Neural progenitor cell (in vitro differentiated cells): ENCODE measurements around the gene PTPRB. TPM values are rescaled to one million over a fixed set of nuclear protein-coding genes. Genes with fewer than 3 reads are reported as not detected.

ENCODE experiments used
- DNase-seq: peaks from one replicate; pipeline ENCODE4 v3.0.0-alpha.2; 2016; ENCODE audit warnings: low spot score
- H2AFZ ChIP-seq: fragments of 200-600 bp; sonication (generic); replicated peaks from 2 replicates; pipeline ENCODE4 v1.6.1; 2016; ENCODE audit warnings: antibody characterized with exemption
- H3F3A ChIP-seq: fragments of 200-600 bp; sonication (generic); 2 replicates; pipeline ENCODE4 v1.6.1; 2016; ENCODE audit warnings: antibody characterized with exemption, low read depth
- H3K27ac ChIP-seq: fragments of 200-600 bp; sonication (generic); 2 replicates; pipeline ENCODE4 v1.5.1; 2016; ENCODE audit warnings: mild to moderate bottlenecking
- H3K27me3 ChIP-seq: fragments of 200-600 bp; sonication (generic); 2 replicates; pipeline ENCODE4 v1.6.1; 2016; ENCODE audit warnings: mild to moderate bottlenecking, moderate library complexity
- H3K36me3 ChIP-seq: fragments of 200-600 bp; sonication (generic); 2 replicates; pipeline ENCODE4 v1.5.1; 2016
- H3K4me1 ChIP-seq: fragments of 200-600 bp; sonication (generic); 2 replicates; pipeline ENCODE4 v1.6.1; 2016; ENCODE audit warnings: mixed run types
- H3K4me2 ChIP-seq: fragments of 200-600 bp; sonication (generic); 2 replicates; pipeline ENCODE4 v1.6.1; 2016
- H3K4me3 ChIP-seq: fragments of 200-600 bp; sonication (generic); 2 replicates; pipeline ENCODE4 v1.5.1; 2016
- H3K79me2 ChIP-seq: fragments of 200-600 bp; sonication (generic); 2 replicates; pipeline ENCODE4 v1.6.1; 2016; ENCODE audit warnings: low read depth
- H3K9ac ChIP-seq: fragments of 200-600 bp; sonication (generic); 2 replicates; pipeline ENCODE4 v1.6.1; 2016
- H3K9me3 ChIP-seq: fragments of 200-600 bp; sonication (generic); 2 replicates; pipeline ENCODE4 v1.5.1; 2016; ENCODE audit warnings: low read depth
- H4K20me1 ChIP-seq: fragments of 200-600 bp; sonication (generic); 2 replicates; pipeline ENCODE4 v1.6.1; 2016; ENCODE audit warnings: low read depth
- H3K27ac Mint-ChIP-seq: 3 replicates; pipeline ENCODE4 v1.8.0; 2021; ENCODE audit warnings: mixed read lengths
- H3K27me3 Mint-ChIP-seq: 2 replicates; pipeline ENCODE4 v1.8.0; 2022; ENCODE audit warnings: low read depth, mild to moderate bottlenecking, inconsistent platforms, moderate library complexity, mixed read lengths; ENCODE audit not compliant: insufficient read depth
- H3K36me3 Mint-ChIP-seq: 3 replicates; pipeline ENCODE4 v1.8.0; 2021; ENCODE audit warnings: mixed read lengths
- H3K4me1 Mint-ChIP-seq: 3 replicates; pipeline ENCODE4 v1.8.0; 2021; ENCODE audit warnings: mixed read lengths
- H3K4me3 Mint-ChIP-seq: 3 replicates; pipeline ENCODE4 v1.8.0; 2021; ENCODE audit warnings: mild to moderate bottlenecking, moderate library complexity, mixed read lengths
- H3K9me3 Mint-ChIP-seq: 3 replicates; pipeline ENCODE4 v1.8.0; 2020; ENCODE audit warnings: mixed read lengths
- EZH2 ChIP-seq: fragments of 200-600 bp; sonication (generic); IDR thresholded peaks from 2 replicates; pipeline ENCODE4 v1.6.1; 2017; ENCODE audit warnings: antibody characterized with exemption, mild to moderate bottlenecking, moderate library complexity
- EZH2phosphoT487 ChIP-seq: fragments of 200-600 bp; sonication (generic); IDR thresholded peaks from 2 replicates; pipeline ENCODE4 v1.6.1; 2017; ENCODE audit warnings: antibody characterized with exemption
- total RNA-seq: library from RNA; depleted of rRNA; stranded (reverse); fragments of >200 nt; gene quantifications from 2 replicates; pipeline ENCODE4 v1.2.3, GENCODE V29; 2015; ENCODE audit warnings: low replicate concordance
- TF ChIP-seq, protein P1 (sequence below): fragments of 200-600 bp; sonication (generic); IDR thresholded peaks from 2 replicates; pipeline ENCODE4 v1.5.1; 2017; ENCODE audit warnings: antibody characterized with exemption, mild to moderate bottlenecking

Gene PTPRB
- total RNA-seq, 1 donor from 2014 or later: not detected

DNA sequence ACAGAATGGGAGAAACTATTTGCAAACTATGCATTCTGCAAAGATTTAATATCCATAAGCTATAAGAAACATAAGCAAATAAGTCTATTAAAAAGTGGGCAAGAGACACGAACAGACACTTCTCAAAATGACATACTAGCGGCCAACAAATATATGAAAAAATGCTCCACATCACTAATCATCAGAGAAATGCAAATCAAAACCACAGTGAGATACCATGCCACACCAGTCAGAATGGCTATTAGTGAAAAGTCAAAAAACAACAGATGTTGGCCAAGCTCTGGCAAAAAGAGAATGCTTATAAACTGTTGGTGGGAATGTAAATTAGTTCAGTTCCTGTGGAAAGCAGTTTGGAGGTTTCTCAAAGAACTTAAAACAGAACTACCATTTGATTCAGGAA, 149.8 kb downstream of the PTPRB start:
- Histone ChIP-seq H3K4me1 (no peaks in the 10 kb centered on the region), H3K9me3 (no peaks in the 10 kb centered on the region), H3F3A (no peaks in the 10 kb centered on the region), H4K20me1 (no peaks in the 10 kb centered on the region), H3K79me2 (no peaks in the 10 kb centered on the region), H3K4me2 (no peak overlapping the region), H3K36me3 (no peaks in the 10 kb centered on the region), H3K9ac (no peak overlapping the region), H3K27me3 (no peaks in the 10 kb centered on the region), H3K27ac (no peak overlapping the region), H3K4me3 (no peak overlapping the region), H2AFZ (no peak overlapping the region)
- no peaks in the 10 kb centered on the region for H3K4me1 Mint-ChIP-seq
- H3K9me3 Mint-ChIP-seq: peaks cover 8% of the 10 kb centered on the region
- no peak for DNase-seq
- no peak for TF ChIP-seq EZH2
- TF ChIP-seq EZH2phosphoT487: no peak
- TF ChIP-seq, protein P1, sequence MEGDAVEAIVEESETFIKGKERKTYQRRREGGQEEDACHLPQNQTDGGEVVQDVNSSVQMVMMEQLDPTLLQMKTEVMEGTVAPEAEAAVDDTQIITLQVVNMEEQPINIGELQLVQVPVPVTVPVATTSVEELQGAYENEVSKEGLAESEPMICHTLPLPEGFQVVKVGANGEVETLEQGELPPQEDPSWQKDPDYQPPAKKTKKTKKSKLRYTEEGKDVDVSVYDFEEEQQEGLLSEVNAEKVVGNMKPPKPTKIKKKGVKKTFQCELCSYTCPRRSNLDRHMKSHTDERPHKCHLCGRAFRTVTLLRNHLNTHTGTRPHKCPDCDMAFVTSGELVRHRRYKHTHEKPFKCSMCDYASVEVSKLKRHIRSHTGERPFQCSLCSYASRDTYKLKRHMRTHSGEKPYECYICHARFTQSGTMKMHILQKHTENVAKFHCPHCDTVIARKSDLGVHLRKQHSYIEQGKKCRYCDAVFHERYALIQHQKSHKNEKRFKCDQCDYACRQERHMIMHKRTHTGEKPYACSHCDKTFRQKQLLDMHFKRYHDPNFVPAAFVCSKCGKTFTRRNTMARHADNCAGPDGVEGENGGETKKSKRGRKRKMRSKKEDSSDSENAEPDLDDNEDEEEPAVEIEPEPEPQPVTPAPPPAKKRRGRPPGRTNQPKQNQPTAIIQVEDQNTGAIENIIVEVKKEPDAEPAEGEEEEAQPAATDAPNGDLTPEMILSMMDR: no peak
- H3K36me3 Mint-ChIP-seq: no peaks in the 10 kb centered on the region
- peaks cover 2% of the 10 kb centered on the region for H3K27me3 Mint-ChIP-seq
- no peak overlapping the region for H3K4me3 Mint-ChIP-seq
- no peak overlapping the region for H3K27ac Mint-ChIP-seq

DNA sequence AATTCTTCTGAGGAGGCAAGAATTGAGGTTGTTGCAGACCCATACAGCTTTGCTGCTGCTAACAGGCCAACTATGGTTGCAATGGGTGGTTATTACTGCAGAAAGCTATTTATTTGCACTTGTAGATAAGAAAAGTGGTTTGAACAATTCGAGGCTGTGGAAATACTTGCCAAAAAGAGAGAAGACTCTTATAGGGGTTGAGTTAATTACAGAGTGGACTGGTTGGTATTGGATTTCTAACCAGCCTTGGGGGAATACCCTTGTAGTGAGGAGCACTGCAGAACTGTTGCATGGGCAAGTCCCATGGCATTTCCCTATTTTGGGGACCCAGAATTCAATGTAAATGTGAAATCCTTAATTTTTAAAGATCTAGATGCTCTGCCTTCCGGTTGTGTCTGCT, 150.6 kb downstream of the PTPRB start:
- Histone ChIP-seq H4K20me1 (no peaks in the 10 kb centered on the region), H3K4me2 (no peak overlapping the region), H3K27ac (no peak overlapping the region), H3K36me3 (no peaks in the 10 kb centered on the region), H3K9ac (no peak overlapping the region), H2AFZ (no peak overlapping the region), H3F3A (no peaks in the 10 kb centered on the region), H3K79me2 (no peaks in the 10 kb centered on the region), H3K9me3 (no peaks in the 10 kb centered on the region), H3K4me3 (no peak overlapping the region), H3K4me1 (no peaks in the 10 kb centered on the region), H3K27me3 (no peaks in the 10 kb centered on the region)
- DNase-seq: no peak
- H3K36me3 Mint-ChIP-seq: no peaks in the 10 kb centered on the region
- H3K4me1 Mint-ChIP-seq: no peaks in the 10 kb centered on the region
- no peak overlapping the region for H3K4me3 Mint-ChIP-seq
- TF ChIP-seq EZH2phosphoT487 (no peak), EZH2 (no peak)
- TF ChIP-seq, protein P1: no peak
- peaks cover 8% of the 10 kb centered on the region for H3K9me3 Mint-ChIP-seq
- H3K27me3 Mint-ChIP-seq: peaks cover 2% of the 10 kb centered on the region
- no peak overlapping the region for H3K27ac Mint-ChIP-seq

DNA sequence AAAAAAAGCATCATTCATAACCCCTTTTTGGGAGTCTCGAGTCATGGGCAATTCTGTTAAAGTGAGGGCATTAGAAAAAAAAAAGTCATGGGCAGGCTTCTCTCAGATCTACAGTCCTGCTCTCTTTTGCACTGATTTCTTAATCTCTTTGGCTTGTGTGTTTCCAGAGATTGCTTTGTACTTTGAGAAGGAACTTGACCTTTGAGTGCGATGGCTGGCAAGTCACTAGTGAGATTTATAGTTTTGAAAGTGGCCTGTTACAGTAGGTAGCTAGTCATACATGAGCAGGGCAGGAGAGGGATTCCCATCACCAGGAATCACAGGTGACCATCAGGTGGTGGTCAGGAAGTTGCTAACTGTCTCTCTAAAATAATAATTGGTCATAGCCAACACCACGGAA, 151.5 kb downstream of the PTPRB start:
- TF ChIP-seq, protein P1: no peak
- TF ChIP-seq EZH2: no peak
- no peak for TF ChIP-seq EZH2phosphoT487
- peaks cover 8% of the 10 kb centered on the region for H3K9me3 Mint-ChIP-seq
- no peaks in the 10 kb centered on the region for H3K79me2 ChIP-seq
- no peak overlapping the region for H3K4me2 ChIP-seq
- H3K27ac ChIP-seq: no peak overlapping the region
- no peaks in the 10 kb centered on the region for H3F3A ChIP-seq
- no peaks in the 10 kb centered on the region for H3K4me1 Mint-ChIP-seq
- H3K9me3 ChIP-seq: no peaks in the 10 kb centered on the region
- H2AFZ ChIP-seq: no peak overlapping the region
- H3K27ac Mint-ChIP-seq: no peak overlapping the region
- H3K36me3 Mint-ChIP-seq: no peaks in the 10 kb centered on the region
- no peaks in the 10 kb centered on the region for H3K27me3 ChIP-seq
- no peak for DNase-seq
- no peak overlapping the region for H3K9ac ChIP-seq
- H3K27me3 Mint-ChIP-seq: peaks cover 2% of the 10 kb centered on the region
- no peaks in the 10 kb centered on the region for H4K20me1 ChIP-seq
- H3K4me1 ChIP-seq: no peaks in the 10 kb centered on the region
- H3K4me3 ChIP-seq: no peak overlapping the region
- H3K4me3 Mint-ChIP-seq: no peak overlapping the region
- no peaks in the 10 kb centered on the region for H3K36me3 ChIP-seq

DNA sequence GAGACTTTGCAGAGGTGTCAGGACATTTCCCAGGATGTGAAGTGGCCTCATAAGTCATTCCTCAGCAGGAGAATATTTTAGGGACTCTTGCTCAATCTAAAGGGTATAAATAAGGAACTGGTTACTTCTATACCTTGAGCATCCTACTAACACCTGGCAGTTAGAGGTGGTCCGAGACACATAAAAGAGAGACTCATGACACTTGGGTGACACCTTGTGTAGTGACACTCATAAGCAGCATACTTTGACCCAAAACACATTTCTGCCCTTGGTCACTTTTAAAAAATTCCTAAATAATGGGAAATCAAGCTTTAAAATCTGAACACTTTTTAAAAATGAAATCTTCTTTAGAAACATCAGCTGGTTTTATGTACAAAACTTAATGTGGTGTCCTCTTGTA, 152.8 kb downstream of the PTPRB start:
- TF ChIP-seq, protein P1: no peak
- no peak for TF ChIP-seq EZH2phosphoT487
- TF ChIP-seq EZH2: no peak
- H2AFZ ChIP-seq: no peak overlapping the region
- no peaks in the 10 kb centered on the region for H3K9me3 ChIP-seq
- H3K4me2 ChIP-seq: no peak overlapping the region
- no peak overlapping the region for H3K9ac ChIP-seq
- H3K27me3 Mint-ChIP-seq: peaks cover 2% of the 10 kb centered on the region
- H3K9me3 Mint-ChIP-seq: peaks cover 8% of the 10 kb centered on the region
- no peaks in the 10 kb centered on the region for H4K20me1 ChIP-seq
- no peaks in the 10 kb centered on the region for H3K4me1 Mint-ChIP-seq
- no peak for DNase-seq
- no peaks in the 10 kb centered on the region for H3K36me3 ChIP-seq
- no peaks in the 10 kb centered on the region for H3F3A ChIP-seq
- no peak overlapping the region for H3K4me3 ChIP-seq
- H3K79me2 ChIP-seq: no peaks in the 10 kb centered on the region
- no peaks in the 10 kb centered on the region for H3K27me3 ChIP-seq
- H3K4me3 Mint-ChIP-seq: no peak overlapping the region
- H3K36me3 Mint-ChIP-seq: no peaks in the 10 kb centered on the region
- no peak overlapping the region for H3K27ac ChIP-seq
- H3K4me1 ChIP-seq: no peaks in the 10 kb centered on the region
- H3K27ac Mint-ChIP-seq: no peak overlapping the region
